ENCODE data around the gene KCNQ5.

Gene KCNQ5

DNA sequence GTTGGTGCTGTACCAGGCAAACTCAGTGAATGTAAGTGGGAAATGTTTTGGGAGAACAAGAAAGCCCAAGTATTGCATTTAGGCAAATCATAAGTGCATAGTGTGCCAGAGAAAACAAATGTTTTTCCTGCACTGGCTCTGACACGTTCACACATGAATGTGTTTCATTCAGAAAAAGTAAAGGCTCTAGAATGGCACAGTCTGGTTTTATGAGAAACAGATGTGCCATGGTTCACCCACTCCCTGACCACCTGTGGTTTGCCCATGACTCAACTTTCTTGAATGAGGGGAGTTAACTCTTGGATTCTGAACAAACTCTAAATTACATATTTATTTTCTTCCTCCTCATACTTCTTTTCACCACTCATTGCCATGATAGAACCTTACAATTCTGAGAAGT lies 126.9 kb downstream of the KCNQ5 start:
- peak; percentile 91 for DNase-seq

GRCh38 chr6:72755752-72756151 lies 133.9 kb downstream of the KCNQ5 start:
- DNase-seq = no peak

GRCh38 chr6:72757048-72757447 lies 135.2 kb downstream of the KCNQ5 start:
- no peak for DNase-seq

GRCh38 chr6:72757926-72758325 lies 136.1 kb downstream of the KCNQ5 start:
- no peak for DNase-seq

DNA sequence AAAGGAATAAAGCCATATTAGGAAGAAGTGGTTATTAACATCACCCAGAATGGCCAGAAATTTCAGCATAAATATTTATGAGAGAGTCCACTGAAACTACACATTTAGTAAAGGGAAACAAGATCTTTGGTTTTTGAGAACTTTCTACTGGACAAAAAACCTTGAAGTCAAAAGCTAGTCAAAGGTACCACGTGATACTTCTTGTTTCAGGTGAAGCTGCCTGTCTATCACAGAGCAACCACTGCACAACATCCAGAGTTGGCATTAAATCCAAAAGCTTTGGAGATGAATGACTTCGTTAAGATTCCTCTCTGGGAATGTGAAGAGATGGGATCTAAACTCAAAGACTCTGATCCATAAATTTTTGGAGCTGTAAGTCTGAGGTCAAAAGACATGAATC lies 137.0 kb downstream of the KCNQ5 start:
- DNase-seq = no peak

DNA sequence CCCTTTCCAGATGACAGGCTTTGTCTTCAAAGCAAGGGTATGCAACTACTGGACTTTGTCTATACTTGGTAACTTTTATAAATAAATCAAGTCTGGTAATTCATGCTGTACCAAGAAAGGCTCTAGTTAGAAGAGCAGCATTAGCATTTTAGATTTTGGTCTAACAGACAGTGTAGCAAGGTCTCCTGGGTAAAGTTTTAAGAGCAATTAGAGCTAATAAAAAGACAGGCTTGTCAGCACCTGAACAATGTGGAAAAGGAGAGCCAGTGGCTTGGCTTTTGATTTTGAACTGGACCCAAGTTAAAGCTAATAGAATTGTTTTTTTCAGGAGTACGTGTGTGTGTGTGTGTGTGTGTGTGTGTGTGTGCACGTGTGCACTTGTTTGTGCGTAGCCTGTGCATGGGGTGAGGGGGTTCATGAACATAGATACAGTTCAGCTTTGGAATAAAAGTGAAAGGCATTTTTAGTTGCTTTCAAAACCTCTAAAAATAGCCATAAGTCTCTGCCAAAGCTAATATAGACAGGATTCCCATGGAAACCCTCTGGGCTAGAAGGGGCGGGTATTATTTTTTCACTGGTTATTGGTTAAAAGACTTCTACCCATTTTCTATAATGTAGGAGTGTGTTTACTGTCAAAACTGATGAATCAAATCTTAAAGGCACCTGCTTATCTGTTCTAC lies 138.4 kb downstream of the KCNQ5 start:
- no peak for DNase-seq

DNA sequence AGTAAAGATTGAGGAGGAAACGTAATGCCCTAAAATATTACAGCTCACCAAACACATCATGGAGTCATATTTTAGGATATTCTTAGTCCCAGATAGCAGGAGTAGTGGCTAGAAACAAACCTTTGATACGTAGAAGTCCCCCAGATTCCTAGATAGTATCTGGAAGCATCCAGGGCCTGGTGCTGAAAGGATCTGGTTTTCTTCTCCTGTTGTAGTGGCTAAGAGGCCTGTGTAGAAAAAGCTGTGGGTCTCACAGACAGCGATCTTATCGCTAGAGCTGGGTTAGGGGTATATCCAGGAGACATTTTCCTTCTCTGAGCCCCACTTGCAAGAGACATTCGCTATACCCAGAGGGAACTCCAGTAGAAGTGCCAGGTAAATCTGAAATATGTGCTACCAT lies 139.9 kb downstream of the KCNQ5 start:
- DNase-seq = no peak

- DNase-seq = no peak
Observed at GRCh38 chr6:72769459-72770125, 147.7 kb downstream of the KCNQ5 start.

- DNase-seq = no peak
Observed at GRCh38 chr6:72770959-72771358, 149.1 kb downstream of the KCNQ5 start.

DNA sequence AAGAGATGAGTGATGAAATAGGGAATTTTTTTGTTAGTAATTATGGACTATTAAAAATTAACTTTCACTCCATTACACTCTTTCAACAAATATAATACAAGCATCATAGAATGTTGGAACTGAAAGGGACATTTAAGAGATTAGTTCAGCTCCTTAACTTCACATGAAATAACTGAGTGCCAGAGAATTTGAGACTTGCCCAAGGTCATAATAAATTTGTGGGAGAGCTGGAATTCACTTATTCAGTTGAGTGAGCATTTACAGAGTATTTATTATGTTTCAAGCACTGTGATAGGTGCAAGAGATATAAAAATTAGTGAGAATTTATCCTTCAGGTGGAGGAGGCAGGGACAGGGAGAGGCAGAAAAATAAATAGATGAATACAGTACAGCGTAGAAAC lies 154.6 kb downstream of the KCNQ5 start:
- no peak for DNase-seq

DNA sequence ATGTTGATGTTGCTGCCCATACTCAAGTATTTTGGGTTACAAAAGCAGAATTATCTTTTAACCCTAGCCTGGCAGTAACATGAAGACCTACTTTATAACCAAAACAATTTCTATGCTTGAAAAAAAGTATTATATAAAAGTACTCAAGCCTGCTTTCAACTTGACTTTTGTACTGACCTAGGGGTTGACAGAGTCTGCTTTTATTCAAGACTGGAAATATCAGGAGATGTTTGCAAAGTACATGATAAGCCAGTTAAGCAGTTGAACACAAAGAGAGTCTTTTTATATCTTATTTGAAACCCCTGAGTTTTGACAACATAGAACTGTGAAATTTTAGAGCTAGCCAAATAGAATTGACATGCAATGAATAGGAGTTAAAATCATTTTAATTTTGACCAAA lies 159.8 kb downstream of the KCNQ5 start:
- DNase-seq = no peak

DNA sequence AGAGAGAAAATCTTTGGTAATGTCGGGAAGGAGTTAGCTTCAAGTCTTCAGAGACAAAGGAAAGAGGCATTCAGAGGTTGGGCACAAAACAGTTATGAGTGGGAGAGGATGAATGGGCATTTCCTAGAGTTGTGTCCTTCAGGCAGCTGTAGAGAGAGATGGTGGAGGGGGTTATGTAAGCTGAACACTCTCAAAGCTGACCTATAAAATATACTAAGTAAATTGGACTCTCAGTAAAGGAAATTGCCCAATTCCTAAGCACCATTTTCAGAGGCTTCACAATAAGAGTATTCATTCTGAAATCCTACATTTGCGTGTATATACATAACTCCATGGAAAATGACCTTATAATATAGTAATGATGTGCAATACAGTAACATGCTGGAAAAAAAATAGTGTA lies 161.2 kb downstream of the KCNQ5 start:
- no peak for DNase-seq

DNA sequence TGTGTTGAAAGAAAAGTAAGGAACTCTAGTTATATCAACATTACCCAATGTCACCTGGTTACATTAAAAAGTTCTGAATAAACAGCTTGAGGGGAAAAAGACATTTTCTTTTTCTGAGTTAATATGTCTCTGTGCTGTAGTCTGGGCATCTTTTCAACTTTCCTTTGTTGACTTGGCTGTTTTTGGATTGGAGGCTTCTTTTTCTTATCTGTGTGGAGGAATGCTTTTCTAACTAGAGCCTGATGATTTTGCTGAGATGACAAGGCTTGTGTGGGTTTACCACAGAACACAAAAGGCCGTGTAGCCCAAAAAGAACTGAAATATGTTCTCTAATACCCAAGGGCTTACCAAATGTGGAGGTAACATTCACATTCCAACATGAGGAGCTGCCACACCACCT lies 161.8 kb downstream of the KCNQ5 start:
- no peak for DNase-seq

DNA sequence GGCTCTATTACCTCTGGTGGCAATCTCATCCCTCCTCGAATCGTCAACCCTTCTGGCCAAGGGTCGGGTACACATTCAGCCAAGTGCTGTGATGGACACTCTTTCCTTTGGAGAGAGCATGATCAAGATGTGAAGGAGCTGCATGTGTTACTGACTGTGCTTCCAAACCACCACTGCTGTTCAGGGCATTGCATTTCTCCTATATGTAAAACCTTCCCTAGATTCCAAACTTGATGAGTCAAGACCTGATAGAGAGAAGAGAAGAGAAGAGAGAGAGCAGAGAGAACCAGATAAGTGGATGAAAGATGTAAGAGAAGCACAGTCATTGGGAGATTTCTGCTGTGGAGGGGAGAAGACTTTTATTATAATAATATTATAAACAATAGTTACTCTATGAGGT lies 162.2 kb downstream of the KCNQ5 start:
- DNase-seq = peak; percentile 44

- peak; percentile 89 for DNase-seq
Observed at GRCh38 chr6:72784581-72784980, 162.7 kb downstream of the KCNQ5 start.

DNA sequence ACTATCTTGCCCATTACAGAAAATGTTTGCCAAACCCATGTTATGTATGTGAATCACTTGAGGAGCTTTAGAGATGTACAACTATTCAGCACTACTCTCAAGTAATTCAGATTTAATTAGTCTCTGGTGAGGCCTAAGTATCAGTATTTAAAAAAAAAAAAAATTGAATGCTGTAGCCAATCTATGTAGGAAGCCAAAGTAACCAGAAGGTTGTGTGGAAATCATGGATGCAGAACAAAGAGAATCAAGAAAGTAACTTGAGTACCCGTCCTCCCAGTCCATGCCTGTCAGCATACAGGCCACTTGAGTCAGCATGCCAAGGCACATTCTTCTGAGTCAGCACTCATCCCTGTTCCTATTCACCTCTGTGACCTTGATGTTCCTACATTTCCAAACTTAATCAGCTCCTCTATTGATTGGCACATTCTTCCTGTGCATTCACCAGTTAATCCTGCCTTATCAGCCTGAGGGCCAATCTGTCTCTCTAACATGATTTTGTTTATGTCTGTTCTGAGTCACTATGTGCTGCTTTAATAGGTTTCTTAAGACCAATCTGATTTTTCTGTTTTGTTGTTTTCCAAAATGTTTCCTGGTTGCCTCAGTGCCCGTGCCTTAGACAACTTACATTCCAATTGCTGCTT lies 165.6 kb downstream of the KCNQ5 start:
- DNase-seq = peak; percentile 88

DNA sequence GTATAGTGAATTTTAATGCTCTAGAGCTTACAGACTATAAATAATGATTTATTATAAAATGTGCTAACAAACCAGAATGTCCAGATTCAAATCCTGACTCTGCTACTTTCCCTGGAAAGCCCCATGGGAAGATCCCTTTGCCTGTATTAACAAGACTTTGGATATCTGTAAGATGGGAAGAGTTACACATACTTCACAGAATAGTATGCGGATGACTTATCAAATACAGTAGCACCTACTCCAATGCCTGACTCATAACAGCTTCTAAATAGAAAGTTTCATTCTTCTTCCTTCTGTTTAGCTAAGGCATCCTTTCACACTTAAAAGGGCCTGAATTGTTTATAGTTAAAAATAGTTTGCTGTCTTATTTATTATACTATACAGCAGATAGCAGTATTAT lies 166.3 kb downstream of the KCNQ5 start:
- peak; percentile 81 for DNase-seq

GRCh38 chr6:72789145-72789544 lies 167.3 kb downstream of the KCNQ5 start:
- DNase-seq = no peak

DNA sequence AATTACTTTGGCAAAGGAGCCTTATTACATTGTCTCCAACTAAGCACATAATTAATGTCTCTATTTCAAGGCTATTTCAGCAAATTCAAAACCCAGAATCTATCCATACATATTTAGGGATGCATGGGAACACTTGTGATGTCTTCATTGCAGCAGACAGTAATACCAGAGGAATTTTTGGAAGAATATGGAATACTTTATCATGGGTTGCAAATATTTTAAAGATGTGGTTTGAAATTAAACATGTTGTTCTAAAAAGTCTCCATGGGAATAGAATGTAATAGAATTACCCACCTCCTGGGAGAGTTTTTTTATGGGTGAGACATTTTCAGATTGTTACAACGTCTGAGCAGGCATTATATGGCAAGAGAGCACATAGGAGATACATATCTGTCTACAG lies 170.8 kb downstream of the KCNQ5 start:
- no peak for DNase-seq

- DNase-seq = no peak
Observed at GRCh38 chr6:72793641-72794395, 172.0 kb downstream of the KCNQ5 start.

GRCh38 chr6:72798196-72798595 lies 176.3 kb downstream of the KCNQ5 start:
- DNase-seq = peak; percentile 81

DNA sequence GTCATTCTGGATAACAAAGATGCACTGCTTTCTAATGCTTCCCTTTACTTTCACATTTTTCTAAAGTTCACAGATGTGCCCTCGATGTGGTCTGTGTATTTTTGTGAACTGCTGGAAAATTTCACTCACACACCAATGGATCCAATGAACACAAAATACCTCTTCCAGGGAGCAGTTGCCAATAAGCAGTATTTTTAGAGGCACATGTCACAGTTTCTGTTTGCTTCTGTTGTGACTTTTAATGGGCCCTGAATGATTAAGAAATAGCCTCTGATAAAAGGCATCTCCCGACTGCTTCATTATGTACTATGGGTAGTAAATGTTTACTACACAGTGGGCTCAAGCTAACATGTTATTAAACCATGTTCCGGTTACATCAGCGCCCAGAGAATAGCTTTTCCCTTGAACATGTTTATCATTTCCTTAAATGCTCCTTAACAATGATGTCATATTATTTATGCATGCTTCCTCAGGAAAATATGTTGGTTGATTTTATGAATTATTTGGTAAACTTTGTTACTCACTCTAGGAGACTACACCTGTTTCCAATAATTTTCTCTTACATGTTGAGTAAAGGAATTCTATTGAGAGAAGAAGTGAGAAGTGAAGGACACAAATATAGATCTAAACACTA lies 188.0 kb downstream of the KCNQ5 start:
- peak; percentile 33 for DNase-seq
